ENCODE results near the gene SLC6A12.

DNA sequence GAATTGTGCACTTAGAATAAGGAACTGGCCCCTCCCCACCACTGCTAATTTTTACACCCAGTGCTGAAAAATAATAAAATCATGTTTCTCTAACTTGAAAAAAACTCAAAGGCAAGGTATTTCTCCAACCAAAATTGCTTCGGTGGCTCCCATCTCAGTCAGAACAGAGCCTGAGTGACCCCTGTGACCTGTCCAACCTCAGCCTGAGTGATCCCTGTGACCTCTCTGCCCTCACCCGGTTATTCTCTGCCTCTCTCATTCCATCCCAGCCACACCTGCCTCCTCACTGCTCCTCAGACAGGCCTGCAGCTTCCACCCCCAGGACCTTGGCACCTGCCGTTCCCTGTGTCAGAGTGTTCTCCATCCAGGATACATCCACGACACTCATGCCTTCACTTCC is 5.1 kb downstream of the SLC6A12 start:
- TF ChIP-seq POLR2A (IDR thresholded peaks at IDR 0.05; ENCODE audit: low read length) (no peak), GATA1 (IDR thresholded peaks at IDR 0.05; ENCODE audit: low read depth, low read length) (no peak)
